GM12874 (cell line): ENCODE measurements around the gene RNF126.

Source experiments
- CTCF ChIP-seq: IDR thresholded peaks from 2 replicates; pipeline ENCODE4 v1.5.1; 2011; ENCODE audit warnings: low read depth, mild to moderate bottlenecking, control low read depth, low read length, moderate library complexity; ENCODE audit not compliant: insufficient read depth

Gene RNF126

GRCh38 chr19:620166-620862, 42.7 kb downstream of the RNF126 start:
- no peak for TF ChIP-seq CTCF

GRCh38 chr19:619286-620002, 43.6 kb downstream of the RNF126 start:
- no peak for TF ChIP-seq CTCF

- TF ChIP-seq CTCF = no peak
Observed at GRCh38 chr19:618674-619285, 44.2 kb downstream of the RNF126 start.

GRCh38 chr19:618247-618619, 44.8 kb downstream of the RNF126 start:
- no peak for TF ChIP-seq CTCF

- no peak for TF ChIP-seq CTCF
Observed at GRCh38 chr19:617551-618246, 45.3 kb downstream of the RNF126 start.

GRCh38 chr19:616747-617526, 46.1 kb downstream of the RNF126 start:
- TF ChIP-seq CTCF = no peak
